Lung (tissue), 12 donors: ENCODE results near the gene SMYD2. TPM values are rescaled to one million over a fixed set of nuclear protein-coding genes. Genes with fewer than 3 reads are reported as not detected.

Experiments used
- ATAC-seq: fragments of 200-7000 bp; cut with Tn5 transposase; one replicate; pipeline ENCODE4 v1.9.1; 2020; ENCODE audit warnings: moderate number of reproducible peaks; ENCODE audit not compliant: insufficient read depth, low FRiP score
- DNase-seq, 3 donors: peaks; one replicate each; pipeline ENCODE4 v3.0.0-alpha.2; 2013 to 2017
- H3K27ac ChIP-seq, 2 donors: one replicate each; pipeline ENCODE4 v1.5.1; 2013; ENCODE audit warnings: mild to moderate bottlenecking in 2 of 2, moderate library complexity in 2 of 2, control low read depth in 1 of 2, inconsistent platforms in 1 of 2, low read depth in 1 of 2, low read length in 1 of 2
- H3K27me3 ChIP-seq, 3 donors: one replicate each; pipeline ENCODE4 v1.5.1; 2013; ENCODE audit warnings: low read length in 2 of 3; ENCODE audit not compliant: control insufficient read depth in 3 of 3, insufficient read depth in 3 of 3
- H3K36me3 ChIP-seq, 4 donors: one replicate each; pipeline ENCODE4 v1.5.1; 2013; ENCODE audit warnings: low read length in 4 of 4, mild to moderate bottlenecking in 1 of 4, moderate library complexity in 1 of 4; ENCODE audit not compliant: control insufficient read depth in 4 of 4, insufficient read depth in 4 of 4
- H3K4me1 ChIP-seq, 5 donors: one replicate each; pipeline ENCODE4 v1.5.1; 2013; ENCODE audit warnings: low read length in 5 of 5, mild to moderate bottlenecking in 2 of 5, moderate library complexity in 1 of 5; ENCODE audit not compliant: control insufficient read depth in 5 of 5, insufficient read depth in 5 of 5
- H3K4me3 ChIP-seq: one replicate; pipeline ENCODE4 v1.5.1; 2013; ENCODE audit warnings: mild to moderate bottlenecking, control low read depth, moderate library complexity
- H3K9ac ChIP-seq, 2 donors: one replicate each; pipeline ENCODE4 v1.5.1; 2013; ENCODE audit warnings: low read length in 2 of 2, control low read depth in 1 of 2; ENCODE audit not compliant: insufficient read depth in 1 of 2
- H3K9me3 ChIP-seq, 4 donors: one replicate each; pipeline ENCODE4 v1.5.1; 2013; ENCODE audit warnings: low read length in 3 of 4, mild to moderate bottlenecking in 1 of 4, moderate library complexity in 1 of 4; ENCODE audit not compliant: control insufficient read depth in 4 of 4, insufficient read depth in 3 of 4
- CTCF ChIP-seq: IDR thresholded peaks from 2 replicates; pipeline ENCODE4 v1.5.1; 2012; ENCODE audit warnings: mild to moderate bottlenecking; ENCODE audit errors: control extremely low read depth, extremely low read depth
- WGBS, 2 donors: extraction: QIAGEN DNeasy Blood & Tissue Kit; methylation state at CpG; one replicate each; pipeline ENCODE4 v1.1.7; 2013; 5-methylcytosine and 5-hydroxymethylcytosine counted together
- polyA plus RNA-seq, 2 donors: library from polyadenylated mRNA; stranded (reverse); fragments of 200-250 nt; gene quantifications; one replicate each; pipeline ENCODE4 v1.2.1, GENCODE V29; 2013
- total RNA-seq, 2 donors: library from RNA; depleted of rRNA in 1 of 2; stranded (reverse); fragments of >200 nt in 1 of 2; gene quantifications; one replicate each; pipeline ENCODE4 v1.2.1, GENCODE V29; 2014 to 2021
- donor health status: control.
- donor health status: control.
- donor health status: Bipolar disorder and iron deficiency.
- donor health status: healthy.
- donor health status: DM: yes; HTN: yes; CAD: no.

The SMYD2 gene
- total and polyA plus RNA-seq, 4 donors, result 20.6 to 48.6 (median 28.2) TPM

GRCh38 chr1:214330715-214331114, 49.8 kb downstream of the SMYD2 start:
- H3K4me3 ChIP-seq, result no peak overlapping the region
- H3K27me3 ChIP-seq, result no peaks in the 10 kb centered on the region
- peaks cover 7 to 26% (median 15%) of the 10 kb centered on the region in 4 donors for H3K36me3 ChIP-seq
- DNase-seq (no peak), ATAC-seq (no peak)
- H3K9me3 ChIP-seq, result no peaks in the 10 kb centered on the region
- peaks cover 0 to 3% (median 0%) of the 10 kb centered on the region in 5 donors for H3K4me1 ChIP-seq
- 80 to 82% methylated on average over 12 of the region's 12 CpGs for WGBS, 2 donors
- H3K27ac ChIP-seq, result peak overlapping the region in 1 of 2 donors; percentile 41
- H3K9ac ChIP-seq, result no peak overlapping the region
- TF ChIP-seq CTCF, result no peak

- H3K4me1 ChIP-seq, result peaks cover 0 to 3% (median 0%) of the 10 kb centered on the region in 5 donors
- WGBS, 2 donors, result 92 to 96% methylated on average over 1 of the region's 1 CpG
- H3K9me3 ChIP-seq, result no peaks in the 10 kb centered on the region
- no peak overlapping the region for H3K9ac ChIP-seq
- DNase-seq, result no peak
- no peak for ATAC-seq
- H3K27ac ChIP-seq, result peak overlapping the region in 1 of 2 donors; percentile 41
- TF ChIP-seq CTCF, result no peak
- H3K27me3 ChIP-seq, result no peaks in the 10 kb centered on the region
- H3K36me3 ChIP-seq, result peaks cover 7 to 26% (median 15%) of the 10 kb centered on the region in 4 donors
- H3K4me3 ChIP-seq, result no peak overlapping the region
These were observed 50.2 kb downstream of the SMYD2 start for GRCh38 chr1:214331180-214331579.

- Histone ChIP-seq H3K27me3 (no peaks in the 10 kb centered on the region), H3K4me3 (no peak overlapping the region), H3K36me3 (peaks cover 7 to 26% (median 14%) of the 10 kb centered on the region in 4 donors), H3K9me3 (no peaks in the 10 kb centered on the region), H3K4me1 (peaks cover 0 to 3% (median 0%) of the 10 kb centered on the region in 5 donors), H3K27ac (no peak overlapping the region), H3K9ac (no peak overlapping the region)
- peak; percentile 44 for TF ChIP-seq CTCF
- 76 to 78% methylated on average over 9 of the region's 9 CpGs for WGBS, 2 donors
- ATAC-seq (peak; percentile 53), DNase-seq (no peak)
These were observed 51.0 kb downstream of the SMYD2 start for GRCh38 chr1:214331827-214332423.
